Stimulated activated naive CD4-positive, alpha-beta T cell treated with Interleukin-2 at 50 U/mL for 16 hours (primary cell): ENCODE data around the gene AJM1.
"Not testable (repeated sequence)": the region's sequence is repeated elsewhere in the genome, so short reads cannot be mapped to it uniquely, and the experiment has no call there.

Source experiments
- DNase-seq: peaks from one replicate; lab custom pipeline; 2025; lab: John Stamatoyannopoulos, UW

AJM1 gene

DNA sequence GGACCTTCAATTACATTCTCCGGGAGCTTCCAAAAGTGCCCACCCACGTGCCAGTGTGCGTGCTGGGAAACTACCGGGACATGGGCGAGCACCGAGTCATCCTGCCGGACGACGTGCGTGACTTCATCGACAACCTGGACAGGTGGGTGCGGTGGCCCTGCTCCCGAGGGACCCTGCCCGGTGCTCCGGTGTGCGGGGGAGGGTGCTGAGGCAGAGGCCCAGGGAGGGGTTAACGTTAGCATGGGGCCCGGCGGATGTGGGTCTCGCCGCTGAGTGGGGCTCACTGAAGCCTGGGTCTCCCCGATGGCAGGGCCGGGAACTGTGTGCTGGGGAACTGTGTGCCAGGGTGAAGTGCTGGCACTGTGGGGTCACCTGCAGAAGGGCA, 10.6 kb upstream of the AJM1 start:
- no peak for DNase-seq

- no peak for DNase-seq
These were observed 9.7 kb upstream of the AJM1 start for GRCh38 chr9:136832581-136832980.

DNA sequence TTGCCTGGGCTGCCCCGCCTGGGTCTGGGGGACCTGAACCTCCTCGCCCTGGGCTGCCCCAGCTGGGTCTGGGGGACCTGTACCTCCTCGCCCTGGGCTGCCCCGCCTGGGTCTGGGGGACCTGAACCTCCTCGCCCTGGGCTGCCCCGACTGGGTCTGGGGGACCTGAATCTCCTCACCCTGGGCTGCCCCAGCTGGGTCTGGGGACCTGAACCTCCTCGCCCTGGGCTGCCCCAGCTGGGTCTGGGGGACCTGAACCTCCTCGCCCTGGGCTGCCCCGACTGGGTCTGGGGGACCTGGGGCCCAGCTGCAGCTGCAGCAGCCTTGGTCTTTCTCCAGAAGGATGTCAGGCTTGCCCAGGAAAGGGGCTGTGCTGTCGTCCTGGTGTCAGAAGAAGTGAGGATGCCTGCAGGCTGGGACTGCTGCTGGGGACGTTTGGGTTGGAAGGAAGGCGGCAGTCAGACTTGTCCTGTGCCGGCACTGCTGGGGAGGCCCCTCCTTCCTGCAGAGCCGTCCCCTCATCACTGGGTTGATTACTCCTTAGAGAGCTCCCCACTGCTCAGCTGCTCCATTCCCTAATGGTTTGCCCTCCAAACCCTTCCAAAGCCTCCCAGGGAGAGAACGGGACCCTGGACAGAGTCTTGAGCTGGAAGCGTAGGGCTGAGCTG, 8.8 kb upstream of the AJM1 start:
- not testable (repeated sequence) for DNase-seq

DNA sequence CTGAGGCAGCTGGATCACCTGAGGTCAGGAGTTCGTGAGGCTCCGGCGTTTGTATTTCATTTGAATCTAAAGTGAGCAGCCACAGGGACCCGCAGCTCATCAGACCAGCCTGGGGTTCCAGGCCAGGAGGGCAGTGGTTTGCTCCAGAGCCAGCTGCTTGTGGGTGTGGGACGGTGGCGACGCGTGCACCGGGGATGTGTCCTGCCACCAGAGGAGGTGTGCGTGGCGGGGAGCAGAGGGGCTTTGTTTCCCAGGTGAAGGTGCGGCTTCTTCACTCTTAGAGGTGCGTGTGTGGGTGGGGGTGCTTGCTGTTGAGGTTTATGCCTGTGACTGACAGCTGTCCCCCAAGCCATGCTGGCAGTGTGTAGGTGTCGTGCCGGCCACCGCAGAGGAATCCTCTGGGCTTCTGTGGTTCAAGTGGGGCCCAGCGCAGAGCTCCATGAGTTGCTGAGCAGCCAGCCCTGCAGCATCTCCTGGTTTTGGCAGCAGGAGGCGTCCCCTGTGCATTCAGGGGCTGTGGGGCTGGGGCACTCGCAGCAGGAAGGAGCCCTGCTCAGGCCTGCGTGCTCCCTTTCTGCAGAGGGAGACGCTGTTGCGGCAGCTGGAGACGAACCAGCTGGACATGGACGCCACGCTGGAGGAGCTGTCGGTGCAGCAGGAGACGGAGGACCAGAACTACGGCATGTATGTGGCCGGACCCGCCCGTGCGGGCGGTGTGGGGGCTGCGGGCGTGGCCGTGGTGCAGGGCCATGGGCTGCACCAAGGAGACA, 6.9 kb upstream of the AJM1 start:
- no peak for DNase-seq

DNA sequence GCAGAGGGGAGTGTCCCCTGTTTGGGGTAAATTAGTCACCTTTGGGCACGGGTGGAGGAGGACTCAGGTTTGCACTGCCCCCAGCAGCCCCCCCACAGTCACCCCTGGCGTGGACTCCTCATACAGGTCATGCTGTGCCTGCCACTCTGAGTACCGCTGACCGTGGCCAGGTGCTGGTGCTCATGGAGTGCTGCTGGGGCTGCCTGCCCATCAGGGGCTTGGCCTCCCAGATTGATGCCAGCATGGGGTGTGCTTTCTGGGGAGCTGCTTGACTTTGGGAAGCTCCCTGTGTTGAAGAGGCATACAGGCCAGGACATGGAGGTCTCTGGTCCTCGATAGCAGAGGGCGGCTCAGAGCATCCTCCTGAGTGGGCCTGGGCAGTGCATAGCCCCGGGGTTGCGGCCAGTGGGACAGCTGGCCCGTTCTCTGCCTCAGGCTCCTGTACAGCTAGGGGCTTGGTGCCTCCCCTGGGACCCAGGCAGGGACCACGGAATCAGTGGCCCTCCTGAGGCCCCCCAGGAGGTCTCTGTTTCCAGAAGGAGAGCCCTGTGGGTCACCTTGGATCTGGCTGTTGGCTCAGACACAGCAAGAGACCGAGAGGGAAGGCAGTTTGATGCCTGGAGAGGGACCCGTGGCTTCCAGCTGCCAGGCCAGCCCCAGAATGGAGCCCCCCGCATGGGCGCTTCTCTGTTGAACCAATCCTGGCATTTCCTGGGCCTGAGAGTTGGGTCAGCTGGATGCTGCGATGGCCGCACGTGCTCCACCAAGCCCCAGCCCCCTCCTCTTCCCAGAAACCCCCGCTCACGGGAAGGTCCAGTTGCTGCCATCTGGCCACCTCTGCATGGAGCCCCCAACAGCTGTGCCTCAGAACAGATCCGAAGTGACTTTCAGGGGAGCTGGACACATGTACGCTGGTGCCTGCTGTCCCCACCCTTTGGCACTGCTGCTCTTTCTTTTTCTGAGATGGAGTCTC, 6.1 kb upstream of the AJM1 start:
- no peak for DNase-seq

DNA sequence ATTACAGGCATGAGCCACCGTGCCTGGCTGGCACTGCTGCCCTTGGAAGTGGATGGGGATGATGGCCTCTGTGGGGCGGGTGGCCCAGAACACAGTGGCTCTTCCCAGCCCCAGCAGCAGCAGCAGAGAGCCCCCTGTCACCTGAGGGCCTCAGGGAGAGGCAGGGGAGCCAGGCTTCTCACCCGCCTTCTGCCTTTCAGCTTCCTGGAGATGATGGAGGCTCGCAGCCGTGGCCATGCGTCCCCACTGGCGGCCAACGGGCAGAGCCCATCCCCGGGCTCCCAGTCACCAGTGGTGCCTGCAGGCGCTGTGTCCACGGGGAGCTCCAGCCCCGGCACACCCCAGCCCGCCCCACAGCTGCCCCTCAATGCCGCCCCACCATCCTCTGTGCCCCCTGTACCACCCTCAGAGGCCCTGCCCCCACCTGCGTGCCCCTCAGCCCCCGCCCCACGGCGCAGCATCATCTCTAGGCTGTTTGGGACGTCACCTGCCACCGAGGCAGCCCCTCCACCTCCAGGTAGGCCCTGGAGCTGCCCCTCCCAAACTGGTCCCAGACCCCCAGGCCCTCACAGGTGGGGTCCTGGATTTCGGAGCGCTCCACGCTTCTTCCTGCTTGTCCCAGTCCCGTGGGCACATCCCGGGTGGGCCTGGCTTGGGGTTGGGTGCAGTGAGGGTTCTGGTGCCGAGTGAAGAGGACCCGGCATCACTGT, 5.0 kb upstream of the AJM1 start:
- no peak for DNase-seq

DNA sequence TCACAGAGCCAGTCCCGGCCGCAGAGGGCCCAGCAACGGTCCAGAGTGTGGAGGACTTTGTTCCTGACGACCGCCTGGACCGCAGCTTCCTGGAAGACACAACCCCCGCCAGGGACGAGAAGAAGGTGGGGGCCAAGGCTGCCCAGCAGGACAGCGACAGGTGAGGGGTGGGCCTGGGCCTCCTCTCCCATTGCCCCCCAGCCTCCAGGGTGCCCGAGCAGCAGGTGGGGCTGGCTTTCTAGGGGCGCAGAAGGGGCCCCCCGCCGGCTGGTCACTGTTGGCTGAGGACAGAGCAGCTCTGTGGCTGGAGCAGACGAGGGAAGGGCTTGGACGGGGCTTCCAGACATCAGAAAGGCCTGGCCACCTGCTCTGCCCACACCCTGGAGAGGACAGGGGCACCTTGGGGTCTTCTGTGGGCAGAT, 4.4 kb upstream of the AJM1 start:
- DNase-seq: not testable (repeated sequence)

- no peak for DNase-seq
These were observed 3.7 kb upstream of the AJM1 start for GRCh38 chr9:136838314-136839228.

GRCh38 chr9:136839229-136840139, 2.8 kb upstream of the AJM1 start:
- DNase-seq: no peak

GRCh38 chr9:136840140-136840876, 2.0 kb upstream of the AJM1 start:
- DNase-seq: no peak

DNA sequence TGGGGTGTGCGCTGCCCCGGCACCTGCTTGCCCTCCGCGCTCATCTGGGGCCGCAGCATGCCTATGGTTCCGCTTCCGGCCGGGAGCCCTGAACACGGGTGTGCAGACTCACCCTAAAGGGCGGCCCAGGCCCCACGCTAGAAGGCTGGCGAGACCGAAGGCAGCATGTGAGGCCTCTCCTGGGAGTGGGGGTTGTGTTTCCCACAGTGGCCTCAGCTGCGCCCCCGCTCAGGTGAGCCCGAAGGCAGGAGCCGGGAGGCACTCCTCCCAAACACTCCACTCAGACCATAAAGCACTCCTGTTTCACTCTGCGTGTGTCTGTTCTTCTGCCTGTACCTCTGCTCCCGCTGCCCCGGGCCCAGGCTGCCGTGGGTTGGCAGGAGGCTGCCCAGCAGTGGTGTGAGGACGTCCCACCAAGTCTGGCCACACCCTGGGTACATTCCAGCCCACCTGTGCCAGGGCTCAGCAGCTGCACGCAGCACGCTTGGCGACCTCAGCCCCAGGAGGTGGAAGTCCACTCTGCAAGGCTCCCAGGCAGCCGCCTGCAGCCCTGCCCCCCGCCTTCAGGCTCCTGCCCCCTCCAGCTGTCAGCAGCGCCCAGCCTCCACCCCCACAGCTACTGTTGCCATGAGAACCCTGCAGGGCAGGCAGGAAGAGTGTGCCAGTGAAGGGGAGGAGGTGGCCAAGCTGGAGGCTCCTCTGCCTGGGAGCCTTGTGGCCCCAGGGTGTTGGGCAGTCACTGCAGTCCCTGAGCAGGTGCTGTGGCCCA, 1.2 kb upstream of the AJM1 start:
- DNase-seq: no peak

GRCh38 chr9:136841646-136842379, 465 bp upstream of the AJM1 start:
- not testable (repeated sequence) for DNase-seq

DNA sequence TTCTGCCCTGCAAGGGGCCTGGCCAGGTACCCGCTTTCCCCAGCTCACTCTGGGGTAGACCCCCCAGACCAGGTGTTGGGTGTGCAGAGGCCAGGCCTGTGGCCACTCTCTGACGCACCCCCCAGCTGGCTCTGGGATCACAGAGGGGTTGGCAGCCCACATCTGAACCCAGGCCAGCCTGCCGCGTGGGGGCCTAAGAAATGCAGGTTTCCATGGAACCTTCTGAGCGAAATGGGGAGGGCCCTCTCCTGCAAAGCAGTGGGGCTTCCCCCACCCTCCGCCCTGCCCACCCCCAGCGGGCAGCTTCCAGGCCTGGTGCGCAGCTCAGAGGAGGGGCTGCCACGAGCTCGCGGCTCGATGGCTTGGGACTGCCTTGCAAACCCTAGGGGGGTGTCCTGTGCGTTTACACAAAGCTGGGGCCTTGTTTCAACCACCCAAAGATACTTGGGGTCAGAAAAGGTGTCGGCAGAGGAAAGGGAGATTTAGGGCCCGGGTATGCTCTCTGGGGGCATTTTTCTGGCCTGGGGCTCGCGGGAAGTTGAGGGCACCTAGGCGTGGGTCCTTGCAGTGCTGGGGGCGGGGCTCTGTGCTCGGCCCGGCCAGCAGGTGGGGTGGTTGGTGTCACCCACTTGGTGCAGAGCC, 1.0 kb downstream of the AJM1 start:
- not testable (repeated sequence) for DNase-seq

DNA sequence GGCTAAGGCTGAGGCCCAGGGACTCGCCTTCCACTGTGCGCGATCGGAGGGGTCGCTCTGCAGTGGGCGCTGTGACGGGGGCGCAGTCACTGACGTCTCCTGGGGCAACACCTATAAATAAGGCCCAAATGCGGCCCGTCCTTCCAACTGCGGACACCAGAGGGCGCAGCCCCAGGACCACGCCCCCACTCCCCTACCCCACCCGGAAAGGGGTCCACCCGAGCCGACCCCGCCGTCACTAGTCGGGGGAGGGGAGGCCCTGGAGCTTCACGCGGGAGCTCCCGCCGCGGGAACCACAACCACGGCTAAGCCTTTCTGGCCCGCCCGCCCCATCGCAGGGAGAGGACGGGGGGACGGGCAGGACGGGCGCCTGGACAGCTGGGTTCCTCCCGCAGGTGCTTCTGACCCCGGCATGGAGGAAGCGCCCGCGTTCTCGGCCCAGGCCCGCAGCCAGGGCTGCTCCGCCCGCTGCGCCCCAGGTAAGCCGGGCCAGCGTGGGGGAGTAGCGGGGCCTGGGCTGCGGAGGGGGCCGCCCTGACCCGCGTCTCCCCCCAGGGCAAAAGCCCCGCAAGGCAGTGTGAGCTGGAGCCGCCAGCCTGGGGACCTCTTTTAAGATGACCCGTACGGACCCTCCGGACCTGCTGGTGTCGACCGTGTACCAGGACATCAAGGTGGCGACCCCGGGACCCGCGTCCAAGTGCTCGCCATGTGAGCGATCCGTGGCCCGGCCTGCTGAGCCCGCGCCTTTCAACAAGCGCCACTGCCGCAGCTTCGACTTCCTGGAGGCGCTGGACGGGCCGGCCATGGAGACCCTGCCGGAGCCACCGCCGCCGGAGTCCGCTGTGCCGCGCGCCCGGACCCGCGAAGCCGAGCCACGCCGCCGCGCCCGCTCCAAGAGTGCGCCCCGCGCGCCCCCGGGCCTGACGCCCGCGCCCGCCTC, 1.8 kb downstream of the AJM1 start:
- DNase-seq: peak; percentile 34

- DNase-seq: no peak
These were observed 2.6 kb downstream of the AJM1 start for GRCh38 chr9:136844761-136845464.
